Uterus (tissue), 2 donors: Measurements from ENCODE around the gene SDC3.

Source experiments
- CTCF ChIP-seq, 4 experiments: fragments of 200-600 bp in 2 of 4; fragments of 450-650 bp in 2 of 4; sonication (generic) in 2 of 4; IDR thresholded peaks; one replicate each; pipeline ENCODE4 v1.5.1; 2016 to 2019; ENCODE audit warnings: antibody characterized with exemption in 4 of 4, mild to moderate bottlenecking in 2 of 4, moderate library complexity in 1 of 4
- POLR2A ChIP-seq, 2 donors: fragments of 450-650 bp; IDR thresholded peaks; one replicate each; pipeline ENCODE4 v1.6.1; 2016; ENCODE audit warnings: antibody characterized with exemption in 2 of 2, mild to moderate bottlenecking in 1 of 2, moderate library complexity in 1 of 2

GRCh38 chr1:30914587-30914922 is 6.0 kb upstream of the SDC3 start:
- TF ChIP-seq POLR2A (IDR thresholded peaks at IDR 0.05) (no peak), CTCF (IDR thresholded peaks at IDR 0.05) (no peak)
